K562 (cell line): ENCODE results near the gene ASIC1. TPM values are rescaled to one million over a fixed set of nuclear protein-coding genes. Genes with fewer than 3 reads are reported as not detected.

Source experiments
- CBFA2T3 ChIP-seq: fragments of 450-650 bp; IDR thresholded peaks from 2 replicates; pipeline ENCODE4 v1.6.1; 2017
- CBFB ChIP-seq: sonication (generic); formaldehyde crosslinking; IDR thresholded peaks from 2 replicates; pipeline ENCODE4 v1.4.0; 2020; ENCODE audit warnings: mild to moderate bottlenecking, missing genetic modification reagents
- GABPA ChIP-seq: fragments of 200-800 bp; sonication (Bioruptor generic); conservative IDR thresholded peaks from 2 replicates; pipeline ENCODE4 v1.6.1; 2016; ENCODE audit warnings: low read depth, missing genetic modification characterization, missing compliant biosample characterization
- L3MBTL2 ChIP-seq: fragments of 450-650 bp; IDR thresholded peaks from 2 replicates; pipeline ENCODE4 v1.6.1; 2016; ENCODE audit warnings: mild to moderate bottlenecking, moderate library complexity
- MAZ ChIP-seq, 2 experiments: fragments of 450-650 bp in 1 of 2; sonication (generic) in 1 of 2; formaldehyde crosslinking; IDR thresholded peaks in 1 of 2; conservative IDR thresholded peaks in 1 of 2; 2 replicates each; pipeline versions ENCODE4 v1.4.0 to v1.5.0; 2020; ENCODE audit warnings: mild to moderate bottlenecking in 1 of 2, missing genetic modification reagents in 1 of 2
- MTA3 ChIP-seq: fragments of 450-650 bp; formaldehyde crosslinking; IDR thresholded peaks from 2 replicates; pipeline ENCODE4 v1.6.1; 2017; ENCODE audit warnings: mild to moderate bottlenecking, borderline replicate concordance
- POLR2AphosphoS2 ChIP-seq: IDR thresholded peaks from 2 replicates; pipeline ENCODE4 v1.6.1; 2012; ENCODE audit warnings: low read length, improper control_type of control experiment
- SMARCE1 ChIP-seq: fragments of 450-650 bp; IDR thresholded peaks from 2 replicates; pipeline ENCODE4 v1.7.1; 2016; ENCODE audit warnings: mild to moderate bottlenecking
- SP1 ChIP-seq: sonication (generic); formaldehyde crosslinking; IDR thresholded peaks from 2 replicates; pipeline ENCODE4 v1.8.1; 2022; ENCODE audit warnings: mild to moderate bottlenecking, missing genetic modification reagents
- SPI1 ChIP-seq: IDR thresholded peaks from 2 replicates; pipeline ENCODE4 v1.6.1; 2011; ENCODE audit warnings: low read depth, low read length, control low read depth, borderline replicate concordance
- ZNF165 ChIP-seq: fragments of 250-450 bp; sonication (Bioruptor Pico); IDR thresholded peaks from 2 replicates; pipeline ENCODE4 v1.4.0; 2020; ENCODE audit warnings: borderline replicate concordance
- ZNF224 ChIP-seq: sonication (generic); formaldehyde crosslinking; IDR thresholded peaks from 2 replicates; pipeline ENCODE4 v1.8.0; 2022; ENCODE audit warnings: mild to moderate bottlenecking, missing genetic modification reagents
- polyA plus RNA-seq, 8 experiments: library from polyadenylated mRNA; depleted of rRNA in 4 of 8; stranded (reverse) in 5 of 8; unstranded in 3 of 8; fragments of >200 nt; fragmentation: Nextera tagmentation in 2 of 8; fragmentation: Illumina TruSeq in 1 of 8; extraction: Ambion mirVana in 2 of 8; extraction: Trizol in 1 of 8; gene quantifications; 2 replicates each; pipeline versions ENCODE4 v1.2.1 to v1.2.3, GENCODE V29; 2011 to 2014; ENCODE audit warnings: inconsistent platforms in 1 of 8, missing spikeins in 1 of 8
- total RNA-seq, 7 experiments: library from RNA; depleted of rRNA in 6 of 7; stranded (reverse); fragments of >200 nt in 6 of 7; fragmentation: Illumina TruSeq in 2 of 7; extraction: Trizol in 2 of 7; gene quantifications; 2 replicates each; pipeline versions ENCODE4 v1.2.1 to v1.2.3, GENCODE V29; 2011 to 2021; ENCODE audit warnings: low replicate concordance in 1 of 7
- TF ChIP-seq, protein P1 (sequence below): sonication (generic); formaldehyde crosslinking; IDR thresholded peaks from 2 replicates; pipeline ENCODE4 v1.8.0; 2022; ENCODE audit warnings: mild to moderate bottlenecking, missing genetic modification reagents
- TF ChIP-seq, protein P2 (sequence below): sonication (generic); formaldehyde crosslinking; IDR thresholded peaks from 2 replicates; pipeline ENCODE4 v1.9.0; 2022; ENCODE audit warnings: mild to moderate bottlenecking, missing genetic modification reagents
- TF ChIP-seq, protein P3 (sequence below): fragments of 450-650 bp; formaldehyde crosslinking; IDR thresholded peaks from 2 replicates; pipeline ENCODE4 v1.4.0; 2020; ENCODE audit warnings: mild to moderate bottlenecking, moderate library complexity
- TF ChIP-seq, protein P4 (sequence below), 2 experiments: fragments of 450-650 bp; conservative IDR thresholded peaks; 2 replicates each; pipeline ENCODE4 v1.6.1; 2017; ENCODE audit warnings: mild to moderate bottlenecking in 2 of 2, moderate library complexity in 2 of 2

Gene ASIC1
- total and polyA plus RNA-seq, 9 of the 15 experiments (the other 6 are each of a cell fraction or from before 2014, with no cell fraction given), result 0.01 to 1.7 (median 0.45) TPM

DNA sequence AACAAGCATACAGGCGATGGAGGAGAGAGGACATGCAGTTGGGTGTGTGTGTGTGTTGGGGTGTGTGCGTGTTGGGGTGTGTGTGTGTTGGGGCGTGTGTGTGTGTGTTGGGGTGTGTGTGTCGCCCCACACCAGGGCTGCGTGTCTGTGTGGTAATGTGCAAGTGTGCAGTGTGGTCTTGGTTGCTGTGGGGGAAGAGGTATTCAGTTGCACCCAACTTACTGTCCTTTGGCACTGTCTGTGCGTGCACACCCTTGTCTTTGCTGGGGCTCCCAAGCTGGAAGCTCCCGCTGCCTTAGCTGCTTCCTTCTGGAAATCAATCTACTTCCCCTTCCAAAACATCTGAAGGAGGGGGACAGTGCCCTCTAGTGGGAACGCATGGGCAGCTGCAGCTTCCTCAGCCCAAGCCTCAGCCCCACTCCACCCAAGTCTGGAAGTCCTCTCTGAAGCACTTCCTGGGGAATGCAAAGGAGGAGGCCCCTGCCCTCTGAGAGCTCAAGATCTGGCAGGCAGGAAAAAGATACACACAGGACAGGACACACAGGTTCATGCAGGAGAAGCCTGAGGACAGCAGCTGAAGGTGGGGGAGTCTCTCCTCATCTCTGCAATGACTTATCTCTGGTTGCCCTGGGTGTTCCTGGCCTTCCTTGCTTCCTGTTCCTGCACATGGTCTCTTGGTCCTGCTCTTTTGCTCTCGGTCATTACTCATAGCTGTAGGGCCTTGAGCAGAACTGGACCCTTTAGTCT lies 13.1 kb downstream of the ASIC1 start (continued):
- TF ChIP-seq ZNF165 (0 out of 2 replicates have a peak, but pooled peaks have one; percentile 12), SP1 (CRISPR knock-in tag) (peak; percentile 51; the same call in 1 of the 2 replicates), MAZ (CRISPR knock-in tag; conservative IDR thresholded peaks at IDR 0.05 in 1 of 2, IDR thresholded peaks at IDR 0.05 in 1 of 2) (peak in 1 of 2 experiments; percentile 52; a peak in 3 of 4 replicates), CBFA2T3 (peak; percentile 53), ZNF224 (CRISPR knock-in tag) (0 out of 2 replicates have a peak, but pooled peaks have one; percentile 35), SPI1 (peak; percentile 39; the same call in 1 of the 2 replicates), SMARCE1 (no peak), CBFB (CRISPR knock-in tag) (0 out of 2 replicates have a peak, but pooled peaks have one; percentile 48), L3MBTL2 (peak; percentile 74), POLR2AphosphoS2 (no peak), MTA3 (peak; percentile 64; the same call in 1 of the 2 replicates), GABPA (tag) (peak; percentile 71)
- TF ChIP-seq, protein P1, sequence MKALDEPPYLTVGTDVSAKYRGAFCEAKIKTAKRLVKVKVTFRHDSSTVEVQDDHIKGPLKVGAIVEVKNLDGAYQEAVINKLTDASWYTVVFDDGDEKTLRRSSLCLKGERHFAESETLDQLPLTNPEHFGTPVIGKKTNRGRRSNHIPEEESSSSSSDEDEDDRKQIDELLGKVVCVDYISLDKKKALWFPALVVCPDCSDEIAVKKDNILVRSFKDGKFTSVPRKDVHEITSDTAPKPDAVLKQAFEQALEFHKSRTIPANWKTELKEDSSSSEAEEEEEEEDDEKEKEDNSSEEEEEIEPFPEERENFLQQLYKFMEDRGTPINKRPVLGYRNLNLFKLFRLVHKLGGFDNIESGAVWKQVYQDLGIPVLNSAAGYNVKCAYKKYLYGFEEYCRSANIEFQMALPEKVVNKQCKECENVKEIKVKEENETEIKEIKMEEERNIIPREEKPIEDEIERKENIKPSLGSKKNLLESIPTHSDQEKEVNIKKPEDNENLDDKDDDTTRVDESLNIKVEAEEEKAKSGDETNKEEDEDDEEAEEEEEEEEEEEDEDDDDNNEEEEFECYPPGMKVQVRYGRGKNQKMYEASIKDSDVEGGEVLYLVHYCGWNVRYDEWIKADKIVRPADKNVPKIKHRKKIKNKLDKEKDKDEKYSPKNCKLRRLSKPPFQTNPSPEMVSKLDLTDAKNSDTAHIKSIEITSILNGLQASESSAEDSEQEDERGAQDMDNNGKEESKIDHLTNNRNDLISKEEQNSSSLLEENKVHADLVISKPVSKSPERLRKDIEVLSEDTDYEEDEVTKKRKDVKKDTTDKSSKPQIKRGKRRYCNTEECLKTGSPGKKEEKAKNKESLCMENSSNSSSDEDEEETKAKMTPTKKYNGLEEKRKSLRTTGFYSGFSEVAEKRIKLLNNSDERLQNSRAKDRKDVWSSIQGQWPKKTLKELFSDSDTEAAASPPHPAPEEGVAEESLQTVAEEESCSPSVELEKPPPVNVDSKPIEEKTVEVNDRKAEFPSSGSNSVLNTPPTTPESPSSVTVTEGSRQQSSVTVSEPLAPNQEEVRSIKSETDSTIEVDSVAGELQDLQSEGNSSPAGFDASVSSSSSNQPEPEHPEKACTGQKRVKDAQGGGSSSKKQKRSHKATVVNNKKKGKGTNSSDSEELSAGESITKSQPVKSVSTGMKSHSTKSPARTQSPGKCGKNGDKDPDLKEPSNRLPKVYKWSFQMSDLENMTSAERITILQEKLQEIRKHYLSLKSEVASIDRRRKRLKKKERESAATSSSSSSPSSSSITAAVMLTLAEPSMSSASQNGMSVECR (CRISPR knock-in tag), result peak; percentile 27; the same call in 1 of the 2 replicates
- TF ChIP-seq, protein P2, sequence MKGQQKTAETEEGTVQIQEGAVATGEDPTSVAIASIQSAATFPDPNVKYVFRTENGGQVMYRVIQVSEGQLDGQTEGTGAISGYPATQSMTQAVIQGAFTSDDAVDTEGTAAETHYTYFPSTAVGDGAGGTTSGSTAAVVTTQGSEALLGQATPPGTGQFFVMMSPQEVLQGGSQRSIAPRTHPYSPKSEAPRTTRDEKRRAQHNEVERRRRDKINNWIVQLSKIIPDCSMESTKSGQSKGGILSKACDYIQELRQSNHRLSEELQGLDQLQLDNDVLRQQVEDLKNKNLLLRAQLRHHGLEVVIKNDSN (CRISPR knock-in tag), result peak; percentile 38; the same call in 1 of the 2 replicates
- TF ChIP-seq, protein P3, sequence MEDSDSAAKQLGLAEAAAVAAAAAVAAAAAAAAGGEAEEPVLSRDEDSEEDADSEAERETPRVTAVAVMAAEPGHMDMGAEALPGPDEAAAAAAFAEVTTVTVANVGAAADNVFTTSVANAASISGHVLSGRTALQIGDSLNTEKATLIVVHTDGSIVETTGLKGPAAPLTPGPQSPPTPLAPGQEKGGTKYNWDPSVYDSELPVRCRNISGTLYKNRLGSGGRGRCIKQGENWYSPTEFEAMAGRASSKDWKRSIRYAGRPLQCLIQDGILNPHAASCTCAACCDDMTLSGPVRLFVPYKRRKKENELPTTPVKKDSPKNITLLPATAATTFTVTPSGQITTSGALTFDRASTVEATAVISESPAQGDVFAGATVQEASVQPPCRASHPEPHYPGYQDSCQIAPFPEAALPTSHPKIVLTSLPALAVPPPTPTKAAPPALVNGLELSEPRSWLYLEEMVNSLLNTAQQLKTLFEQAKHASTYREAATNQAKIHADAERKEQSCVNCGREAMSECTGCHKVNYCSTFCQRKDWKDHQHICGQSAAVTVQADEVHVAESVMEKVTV (CRISPR knock-in tag), result peak; percentile 90
- TF ChIP-seq, protein P4, sequence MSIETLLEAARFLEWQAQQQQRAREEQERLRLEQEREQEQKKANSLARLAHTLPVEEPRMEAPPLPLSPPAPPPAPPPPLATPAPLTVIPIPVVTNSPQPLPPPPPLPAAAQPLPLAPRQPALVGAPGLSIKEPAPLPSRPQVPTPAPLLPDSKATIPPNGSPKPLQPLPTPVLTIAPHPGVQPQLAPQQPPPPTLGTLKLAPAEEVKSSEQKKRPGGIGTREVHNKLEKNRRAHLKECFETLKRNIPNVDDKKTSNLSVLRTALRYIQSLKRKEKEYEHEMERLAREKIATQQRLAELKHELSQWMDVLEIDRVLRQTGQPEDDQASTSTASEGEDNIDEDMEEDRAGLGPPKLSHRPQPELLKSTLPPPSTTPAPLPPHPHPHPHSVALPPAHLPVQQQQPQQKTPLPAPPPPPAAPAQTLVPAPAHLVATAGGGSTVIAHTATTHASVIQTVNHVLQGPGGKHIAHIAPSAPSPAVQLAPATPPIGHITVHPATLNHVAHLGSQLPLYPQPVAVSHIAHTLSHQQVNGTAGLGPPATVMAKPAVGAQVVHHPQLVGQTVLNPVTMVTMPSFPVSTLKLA (conservative IDR thresholded peaks at IDR 0.05), result peak in 1 of 2 experiments; percentile 45; a peak in 2 of 4 replicates
